Kidney (tissue), 14 donors: ENCODE results near the gene ATP10B. TPM values are rescaled to one million over a fixed set of nuclear protein-coding genes. Genes with fewer than 3 reads are reported as not detected.

ENCODE experiments used
- DNase-seq, 5 donors: peaks; one replicate each; pipeline ENCODE4 v3.0.0-alpha.2; 2013 to 2020
- FAIRE-seq: peaks from 2 replicates; lab custom pipeline; 2012; peaks lifted over from hg19 to GRCh38; lab: Jason Lieb, UNC
- H3K27ac ChIP-seq, 2 donors: one replicate each; pipeline ENCODE4 v1.7.0; 2013; ENCODE audit warnings: low read depth in 2 of 2, low read length in 2 of 2, inconsistent platforms in 1 of 2
- H3K27me3 ChIP-seq: one replicate; pipeline ENCODE4 v1.7.1; 2013; ENCODE audit warnings: low read length, inconsistent platforms; ENCODE audit not compliant: control insufficient read depth, insufficient read depth
- H3K36me3 ChIP-seq, 3 donors: one replicate each; pipeline versions ENCODE4 v1.7.0 to v1.7.1; 2013; ENCODE audit warnings: low read length in 3 of 3, control low read depth in 1 of 3, inconsistent platforms in 1 of 3; ENCODE audit not compliant: insufficient read depth in 3 of 3, control insufficient read depth in 2 of 3
- H3K4me1 ChIP-seq, 3 donors: one replicate each; pipeline versions ENCODE4 v1.7.0 to v1.7.1; 2013; ENCODE audit warnings: low read length in 3 of 3, inconsistent platforms in 1 of 3, low read depth in 1 of 3; ENCODE audit not compliant: control insufficient read depth in 2 of 3, insufficient read depth in 2 of 3
- H3K4me3 ChIP-seq, 3 donors: one replicate each; pipeline versions ENCODE4 v1.7.0 to v1.8.1; 2013; ENCODE audit warnings: low read length in 3 of 3, control low read depth in 1 of 3, inconsistent platforms in 1 of 3
- H3K9ac ChIP-seq, 3 donors: one replicate each; pipeline versions ENCODE4 v1.7.0 to v1.7.1; 2013; ENCODE audit warnings: low read length in 3 of 3, control low read depth in 1 of 3, inconsistent platforms in 1 of 3
- H3K9me3 ChIP-seq, 3 donors: one replicate each; pipeline versions ENCODE4 v1.7.0 to v1.7.1; 2013; ENCODE audit warnings: low read length in 3 of 3, control low read depth in 1 of 3, inconsistent platforms in 1 of 3; ENCODE audit not compliant: control insufficient read depth in 2 of 3, insufficient read depth in 1 of 3
- CTCF ChIP-seq: IDR thresholded peaks from 3 replicates; pipeline ENCODE4 v1.5.1; 2012; ENCODE audit warnings: mild to moderate bottlenecking, moderate library complexity, borderline replicate concordance; ENCODE audit not compliant: insufficient read depth; ENCODE audit errors: extremely low read depth
- intact Hi-C: fragments of 100-400 bp; cut with DNase I; formaldehyde crosslinking; loops from one replicate; pipeline ENCODE4 v1.11.1; 2022
- polyA plus RNA-seq: library from polyadenylated mRNA; stranded (reverse); fragments of 350-450 nt; fragmentation: Illumina TruSeq; extraction: RNeasy Lipid Tissue Mini Kit (QIAGEN cat#74804); gene quantifications from one replicate; pipeline ENCODE4 v1.2.3, GENCODE V29; 2014; ENCODE audit warnings: low read depth, low replicate concordance; ENCODE audit not compliant: insufficient read depth
- total RNA-seq: library from RNA; stranded (reverse); fragmentation: NEBNext Ultra II Directional; extraction: Animal tissue kit (Norgen Biotek cat#: 25700); gene quantifications from one replicate; pipeline ENCODE4 v1.2.1, GENCODE V29; 2021
- donor health status: control.
- donor health status: control.
- donor health status: control.
- donor health status: control.
- donor health status: control.
- donor health status: DM: yes; HTN: yes; CAD: no.
- donor health status: Normal renal cell carcinoma (clear cell type).

The ATP10B gene
- total and polyA plus RNA-seq, 2 donors from 2014 or later, result 1.4 TPM; not detected in 1

GRCh38 chr5:160513485-160513884 is 338.5 kb downstream of the ATP10B start:
- Histone ChIP-seq H3K27ac (no peak overlapping the region), H3K9ac (no peak overlapping the region), H3K27me3 (no peaks in the 10 kb centered on the region), H3K4me3 (no peak overlapping the region), H3K4me1 (no peaks in the 10 kb centered on the region), H3K9me3 (no peaks in the 10 kb centered on the region), H3K36me3 (no peaks in the 10 kb centered on the region)
- intact Hi-C loops, result no loop called here
- FAIRE-seq, result no peak
- TF ChIP-seq CTCF, result no peak
- DNase-seq, result no peak
